ENCODE measurements around the gene ADPRHL1. TPM values are rescaled to one million over a fixed set of nuclear protein-coding genes. Genes with fewer than 3 reads are reported as not detected.

The ADPRHL1 gene
- total RNA-seq, 1 experiment from 2014 or later, result 1.5 TPM

DNA sequence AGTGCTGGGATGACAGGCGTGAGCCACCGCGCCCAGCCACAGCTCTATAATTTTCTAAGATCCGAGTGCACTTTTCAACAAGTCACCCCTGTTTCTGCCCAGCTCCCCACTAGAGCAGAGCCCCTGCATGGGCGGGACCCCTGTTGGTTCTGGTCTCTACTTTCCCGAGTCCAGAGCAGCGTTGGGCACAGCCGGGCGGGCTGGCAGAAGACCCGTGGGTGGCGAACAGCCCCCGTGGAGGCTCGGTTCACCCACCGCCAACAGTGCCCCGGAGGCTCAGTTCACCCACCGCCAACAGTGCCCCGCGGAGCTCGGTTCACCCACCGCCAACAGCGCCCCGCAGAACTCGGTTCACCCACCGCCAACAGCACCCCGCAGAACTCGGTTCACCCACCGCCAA, 40.8 kb downstream of the ADPRHL1 start (continued):
- TF ChIP-seq ERG (CRISPR knock-in tag; IDR thresholded peaks at IDR 0.05), result no peak
- TF ChIP-seq ZBTB21 (CRISPR knock-in tag; IDR thresholded peaks at IDR 0.05; ENCODE audit: borderline replicate concordance), result no peak
- TF ChIP-seq, protein P1, sequence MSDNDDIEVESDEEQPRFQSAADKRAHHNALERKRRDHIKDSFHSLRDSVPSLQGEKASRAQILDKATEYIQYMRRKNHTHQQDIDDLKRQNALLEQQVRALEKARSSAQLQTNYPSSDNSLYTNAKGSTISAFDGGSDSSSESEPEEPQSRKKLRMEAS (CRISPR knock-in tag; IDR thresholded peaks at IDR 0.05), result no peak
- TF ChIP-seq, protein P2, sequence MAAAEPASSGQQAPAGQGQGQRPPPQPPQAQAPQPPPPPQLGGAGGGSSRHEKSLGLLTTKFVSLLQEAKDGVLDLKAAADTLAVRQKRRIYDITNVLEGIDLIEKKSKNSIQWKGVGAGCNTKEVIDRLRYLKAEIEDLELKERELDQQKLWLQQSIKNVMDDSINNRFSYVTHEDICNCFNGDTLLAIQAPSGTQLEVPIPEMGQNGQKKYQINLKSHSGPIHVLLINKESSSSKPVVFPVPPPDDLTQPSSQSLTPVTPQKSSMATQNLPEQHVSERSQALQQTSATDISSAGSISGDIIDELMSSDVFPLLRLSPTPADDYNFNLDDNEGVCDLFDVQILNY (CRISPR knock-in tag; IDR thresholded peaks at IDR 0.05), result no peak
- no peak for TF ChIP-seq NFE2L1 (CRISPR knock-in tag; IDR thresholded peaks at IDR 0.05)

DNA sequence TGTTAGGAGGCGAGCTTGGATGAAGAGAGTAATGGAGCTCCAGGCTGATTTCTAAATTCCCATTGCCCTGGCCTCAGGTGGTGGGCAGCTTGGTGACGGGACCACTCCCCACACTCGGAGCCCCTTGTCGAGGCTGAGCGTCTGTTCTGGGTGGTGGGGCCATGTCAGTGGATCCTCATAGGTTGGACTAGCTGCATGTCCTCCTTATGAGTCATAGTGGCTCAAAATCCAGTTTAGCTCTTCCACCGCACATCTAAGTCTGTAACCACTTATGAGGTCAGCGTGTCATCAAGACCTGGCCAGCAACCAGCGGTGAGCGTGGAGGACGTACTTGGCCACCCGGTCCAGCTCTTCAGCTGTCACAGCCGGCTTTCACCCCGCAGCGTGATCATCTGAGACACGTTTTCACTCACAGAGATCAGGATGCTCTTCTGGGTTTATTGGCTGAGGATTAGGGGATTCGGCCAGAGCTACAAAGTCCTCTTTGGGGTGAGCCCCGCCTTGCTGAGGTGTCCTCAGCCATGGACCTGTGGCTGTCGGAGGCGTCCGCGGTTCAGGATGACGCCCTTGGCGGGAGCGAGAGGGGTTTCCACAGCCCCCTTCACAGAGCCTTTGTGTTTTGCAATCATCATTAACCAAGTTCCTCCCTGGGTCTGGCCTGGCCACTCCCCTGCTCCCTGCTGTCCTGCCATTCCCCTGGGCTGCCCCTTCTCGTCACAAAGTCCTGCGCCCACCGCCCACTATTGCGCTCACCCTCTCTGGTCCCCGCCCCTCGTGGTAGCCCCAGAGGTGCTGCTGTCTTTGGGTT, 41.9 kb downstream of the ADPRHL1 start:
- H3K27ac Mint-ChIP-seq, result peak overlapping the region; percentile 24; the same call in 1 of the 2 replicates
- H3K36me3 Mint-ChIP-seq, result no peaks in the 10 kb centered on the region
- no peaks in the 10 kb centered on the region for H3K9me3 Mint-ChIP-seq
- TF ChIP-seq, protein P3, sequence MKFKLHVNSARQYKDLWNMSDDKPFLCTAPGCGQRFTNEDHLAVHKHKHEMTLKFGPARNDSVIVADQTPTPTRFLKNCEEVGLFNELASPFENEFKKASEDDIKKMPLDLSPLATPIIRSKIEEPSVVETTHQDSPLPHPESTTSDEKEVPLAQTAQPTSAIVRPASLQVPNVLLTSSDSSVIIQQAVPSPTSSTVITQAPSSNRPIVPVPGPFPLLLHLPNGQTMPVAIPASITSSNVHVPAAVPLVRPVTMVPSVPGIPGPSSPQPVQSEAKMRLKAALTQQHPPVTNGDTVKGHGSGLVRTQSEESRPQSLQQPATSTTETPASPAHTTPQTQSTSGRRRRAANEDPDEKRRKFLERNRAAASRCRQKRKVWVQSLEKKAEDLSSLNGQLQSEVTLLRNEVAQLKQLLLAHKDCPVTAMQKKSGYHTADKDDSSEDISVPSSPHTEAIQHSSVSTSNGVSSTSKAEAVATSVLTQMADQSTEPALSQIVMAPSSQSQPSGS (CRISPR knock-in tag; IDR thresholded peaks at IDR 0.05; ENCODE audit: borderline replicate concordance, low read depth), result no peak
- TF ChIP-seq ARID4B (CRISPR knock-in tag; IDR thresholded peaks at IDR 0.05; ENCODE audit: borderline replicate concordance) (no peak), ZNF396 (CRISPR knock-in tag; IDR thresholded peaks at IDR 0.05; ENCODE audit: borderline replicate concordance) (no peak), SP1 (CRISPR knock-in tag; conservative IDR thresholded peaks at IDR 0.05) (no peak), IRF2 (CRISPR knock-in tag; IDR thresholded peaks at IDR 0.05; ENCODE audit: borderline replicate concordance, low read depth) (no peak), FOXP1 (CRISPR knock-in tag; IDR thresholded peaks at IDR 0.05; ENCODE audit: borderline replicate concordance) (no peak), CTCF (IDR thresholded peaks at IDR 0.05) (no peak), ZNF512 (CRISPR knock-in tag; IDR thresholded peaks at IDR 0.05; ENCODE audit: borderline replicate concordance) (no peak), TP53 (CRISPR knock-in tag; IDR thresholded peaks at IDR 0.05) (no peak), ZNF317 (CRISPR knock-in tag; IDR thresholded peaks at IDR 0.05; ENCODE audit: borderline replicate concordance, low read depth) (no peak), ETV6 (CRISPR knock-in tag; IDR thresholded peaks at IDR 0.05) (no peak), ZNF219 (CRISPR knock-in tag; IDR thresholded peaks at IDR 0.05; ENCODE audit: borderline replicate concordance) (no peak), GRHL2 (CRISPR knock-in tag; IDR thresholded peaks at IDR 0.05; ENCODE audit: insufficient replicate concordance, severe bottlenecking) (no peak), MYBL2 (CRISPR knock-in tag; IDR thresholded peaks at IDR 0.05) (no peak), ATF6 (CRISPR knock-in tag; IDR thresholded peaks at IDR 0.05) (no peak)

More for the DNA sequence above, 41.9 kb downstream of the ADPRHL1 start:
- DNase-seq (ENCODE audit: low spot score) (no peak), ATAC-seq (no peak)
- Mint-ChIP-seq H3K27me3 (ENCODE audit: low read depth) (no peaks in the 10 kb centered on the region), H3K4me3 (no peak overlapping the region), H3K4me1 (no peaks in the 10 kb centered on the region)
- POLR2A ChIA-PET, result no interaction called here
- CTCF ChIA-PET, result no interaction called here
